Stimulated activated CD8-positive, alpha-beta memory T cell treated with anti-CD3 and anti-CD28 coated beads, Interleukin-4, amount 100 ng/mL, for 24 hours (primary cell): ENCODE measurements around the gene TBRG4.

ENCODE experiments used
- DNase-seq: peaks from one replicate; pipeline ENCODE4 v3.0.0-alpha.2; 2020; ENCODE audit warnings: low read depth

Gene TBRG4

GRCh38 chr7:45073786-45074527 lies 37.5 kb downstream of the TBRG4 start:
- DNase-seq: no peak

GRCh38 chr7:45073031-45073785 lies 38.3 kb downstream of the TBRG4 start:
- DNase-seq: no peak

- DNase-seq: no peak
Measured at GRCh38 chr7:45072131-45073030, 39.1 kb downstream of the TBRG4 start.

GRCh38 chr7:45071528-45071927 lies 40.0 kb downstream of the TBRG4 start:
- DNase-seq: no peak

- DNase-seq: no peak
Measured at GRCh38 chr7:45070254-45070642, 41.2 kb downstream of the TBRG4 start.

GRCh38 chr7:45069444-45070253 lies 41.8 kb downstream of the TBRG4 start:
- DNase-seq: no peak

- no peak for DNase-seq
Measured at GRCh38 chr7:45068236-45069023, 43.1 kb downstream of the TBRG4 start.

- DNase-seq: no peak
Measured at GRCh38 chr7:45067582-45067981, 43.9 kb downstream of the TBRG4 start.

GRCh38 chr7:45066409-45066808 lies 45.1 kb downstream of the TBRG4 start:
- no peak for DNase-seq

- no peak for DNase-seq
Measured at GRCh38 chr7:45065031-45065995, 46.2 kb downstream of the TBRG4 start.

- DNase-seq: no peak
Measured at GRCh38 chr7:45064047-45064725, 47.3 kb downstream of the TBRG4 start.

- no peak for DNase-seq
Measured at GRCh38 chr7:45061806-45062425, 49.6 kb downstream of the TBRG4 start.

GRCh38 chr7:45061352-45061751 lies 50.1 kb downstream of the TBRG4 start:
- no peak for DNase-seq

- no peak for DNase-seq
Measured at GRCh38 chr7:45060295-45060694, 51.2 kb downstream of the TBRG4 start.

- no peak for DNase-seq
Measured at GRCh38 chr7:45057878-45058277, 53.6 kb downstream of the TBRG4 start.

- no peak for DNase-seq
Measured at GRCh38 chr7:45055594-45056219, 55.8 kb downstream of the TBRG4 start.

GRCh38 chr7:45055016-45055415 lies 56.5 kb downstream of the TBRG4 start:
- no peak for DNase-seq

GRCh38 chr7:45054442-45054841 lies 57.1 kb downstream of the TBRG4 start:
- DNase-seq: no peak
